ENCODE results near the gene RELT. TPM values are rescaled to one million over a fixed set of nuclear protein-coding genes. Genes with fewer than 3 reads are reported as not detected.

The RELT gene
- total RNA-seq, 4 donors from 2014 or later: 2.4 to 6.0 (median 2.5) TPM

GRCh38 chr11:73375830-73376159, 404 bp upstream of the RELT start:
- H3K27me3 ChIP-seq: no peaks in the 10 kb centered on the region
- peaks cover 0 to 20% (median 16%) of the 10 kb centered on the region in 4 donors for H3K4me1 ChIP-seq
- WGBS, 2 donors: 59 to 72% methylated on average over 6 of the region's 6 CpGs
- no peaks in the 10 kb centered on the region for H3K36me3 ChIP-seq
- no peak for DNase-seq (ENCODE audit: low spot score in 2 of 2)
- no peaks in the 10 kb centered on the region for H3K9me3 ChIP-seq
- peak overlapping the region; percentile 54 to 96 (median 93) for H3K27ac ChIP-seq
- TF ChIP-seq EP300 (IDR thresholded peaks at IDR 0.05) (peak in 1 of 2 donors; percentile 29), POLR2A (IDR thresholded peaks at IDR 0.05) (no peak), CTCF (IDR thresholded peaks at IDR 0.05) (no peak)
- peak overlapping the region in 3 of 4 donors; percentile 61 to 88 (median 75) for H3K4me3 ChIP-seq

- H3K27me3 ChIP-seq: no peaks in the 10 kb centered on the region
- TF ChIP-seq POLR2A (IDR thresholded peaks at IDR 0.05): peak; percentile 16 to 19
- no peak for TF ChIP-seq CTCF (IDR thresholded peaks at IDR 0.05)
- peak in 1 of 2 donors; percentile 41 for TF ChIP-seq EP300 (IDR thresholded peaks at IDR 0.05)
- DNase-seq (ENCODE audit: low spot score in 2 of 2): peak; percentile 23 to 62
- H3K4me3 ChIP-seq: peak overlapping the region; percentile 61 to 88 (median 69)
- WGBS, 2 donors: 12 to 17% methylated on average over 23 to 27 of the region's 56 CpGs
- no peaks in the 10 kb centered on the region for H3K9me3 ChIP-seq
- H3K4me1 ChIP-seq: peaks cover 0 to 29% (median 20%) of the 10 kb centered on the region in 4 donors
- peak overlapping the region; percentile 54 to 96 (median 93) for H3K27ac ChIP-seq
- H3K36me3 ChIP-seq: no peaks in the 10 kb centered on the region
These were observed 817 bp downstream of the RELT start for GRCh38 chr11:73376803-73377629.

GRCh38 chr11:73379189-73379880, 3.1 kb downstream of the RELT start:
- Histone ChIP-seq H3K4me3 (no peak overlapping the region), H3K27me3 (no peaks in the 10 kb centered on the region), H3K4me1 (peaks cover 0 to 48% (median 41%) of the 10 kb centered on the region in 4 donors), H3K36me3 (no peaks in the 10 kb centered on the region), H3K9me3 (no peaks in the 10 kb centered on the region), H3K27ac (peak overlapping the region in 1 of 4 donors; percentile 18)
- TF ChIP-seq POLR2A (IDR thresholded peaks at IDR 0.05) (no peak), EP300 (IDR thresholded peaks at IDR 0.05) (no peak), CTCF (IDR thresholded peaks at IDR 0.05) (no peak)
- WGBS, 2 donors: 79 to 83% methylated on average over 10 of the region's 10 CpGs
- DNase-seq (ENCODE audit: low spot score in 2 of 2): no peak

- no peak overlapping the region for H3K4me3 ChIP-seq
These were observed 4.1 kb downstream of the RELT start for GRCh38 chr11:73380331-73380730.

GRCh38 chr11:73380897-73381410, 4.8 kb downstream of the RELT start:
- no peaks in the 10 kb centered on the region for H3K9me3 ChIP-seq
- no peaks in the 10 kb centered on the region for H3K27me3 ChIP-seq
- DNase-seq (ENCODE audit: low spot score in 2 of 2): no peak
- H3K4me1 ChIP-seq: peaks cover 0 to 65% (median 53%) of the 10 kb centered on the region in 4 donors
- peak overlapping the region in 2 of 4 donors; percentile 36 to 71 for H3K27ac ChIP-seq
- WGBS, 2 donors: 70 to 92% methylated on average over 4 of the region's 4 CpGs
- no peak overlapping the region for H3K4me3 ChIP-seq
- TF ChIP-seq EP300 (IDR thresholded peaks at IDR 0.05): no peak
- no peaks in the 10 kb centered on the region for H3K36me3 ChIP-seq

More at GRCh38 chr11:73380331-73380730, 4.1 kb downstream of the RELT start:
- no peaks in the 10 kb centered on the region for H3K36me3 ChIP-seq
- TF ChIP-seq EP300 (IDR thresholded peaks at IDR 0.05): no peak
- no peak for DNase-seq (ENCODE audit: low spot score in 2 of 2)
- no peaks in the 10 kb centered on the region for H3K27me3 ChIP-seq
- peaks cover 0 to 58% (median 51%) of the 10 kb centered on the region in 4 donors for H3K4me1 ChIP-seq
- 61 to 80% methylated on average over 5 to 7 of the region's 7 CpGs for WGBS, 2 donors
- H3K9me3 ChIP-seq: no peaks in the 10 kb centered on the region
- peak overlapping the region in 1 of 4 donors; percentile 13 for H3K27ac ChIP-seq

All from tibial nerve (tissue), 4 donors.